Suprapubic skin (tissue), 4 donors: ENCODE measurements around the gene MYO16. TPM values are rescaled to one million over a fixed set of nuclear protein-coding genes. Genes with fewer than 3 reads are reported as not detected.

Source experiments
- DNase-seq, 2 donors: peaks; one replicate each; pipeline ENCODE4 v3.0.0-alpha.2; 2019; ENCODE audit warnings: low spot score in 2 of 2
- H3K27ac ChIP-seq: fragments of 200-600 bp; sonication (generic); one replicate; pipeline ENCODE4 v1.5.1; 2019
- H3K27me3 ChIP-seq: fragments of 200-600 bp; sonication (generic); one replicate; pipeline ENCODE4 v1.5.1; 2019
- H3K36me3 ChIP-seq: fragments of 200-600 bp; sonication (generic); one replicate; pipeline ENCODE4 v1.5.1; 2019
- H3K4me1 ChIP-seq: fragments of 200-600 bp; sonication (generic); one replicate; pipeline ENCODE4 v1.5.1; 2019
- H3K4me3 ChIP-seq: fragments of 200-600 bp; sonication (generic); one replicate; pipeline ENCODE4 v1.5.1; 2019; ENCODE audit warnings: mild to moderate bottlenecking
- H3K9me3 ChIP-seq: fragments of 200-600 bp; sonication (generic); one replicate; pipeline ENCODE4 v1.5.1; 2019
- CTCF ChIP-seq, 2 donors: fragments of 200-600 bp in 1 of 2; fragments of 450-650 bp in 1 of 2; sonication (generic) in 1 of 2; IDR thresholded peaks; one replicate each; pipeline ENCODE4 v1.5.1; 2016 to 2019; ENCODE audit warnings: antibody characterized with exemption in 2 of 2, mild to moderate bottlenecking in 1 of 2, moderate library complexity in 1 of 2
- EP300 ChIP-seq: sonication (generic); formaldehyde crosslinking; IDR thresholded peaks from one replicate; pipeline ENCODE4 v1.6.1; 2017; ENCODE audit warnings: antibody characterized with exemption
- POLR2A ChIP-seq, 2 donors: fragments of 450-650 bp; IDR thresholded peaks; one replicate each; pipeline ENCODE4 v1.6.1; 2017; ENCODE audit warnings: antibody characterized with exemption in 2 of 2, mild to moderate bottlenecking in 2 of 2, moderate library complexity in 2 of 2
- POLR2AphosphoS5 ChIP-seq, 3 donors: sonication (generic); formaldehyde crosslinking; IDR thresholded peaks; one replicate each; pipeline ENCODE4 v1.6.1; 2017; ENCODE audit warnings: antibody characterized with exemption in 3 of 3
- WGBS: methylation state at CpG from one replicate; pipeline ENCODE4 v1.1.5; 2018; 5-methylcytosine and 5-hydroxymethylcytosine counted together
- total RNA-seq, 4 donors: library from RNA; depleted of rRNA; stranded (reverse); fragments of >200 nt; gene quantifications; one replicate each; pipeline ENCODE4 v1.1.0, GENCODE V29; 2016

The MYO16 gene
- total RNA-seq, 4 donors from 2014 or later, result 0.08 to 0.98 (median 0.25) TPM

- no peak overlapping the region for H3K4me3 ChIP-seq
- H3K27me3 ChIP-seq, result no peaks in the 10 kb centered on the region
- 88% methylated on average over 2 of the region's 2 CpGs for WGBS
- H3K36me3 ChIP-seq, result no peaks in the 10 kb centered on the region
- no peak for DNase-seq
- H3K9me3 ChIP-seq, result no peaks in the 10 kb centered on the region
- TF ChIP-seq EP300 (no peak), CTCF (IDR thresholded peaks at IDR 0.05) (no peak), POLR2A (IDR thresholded peaks at IDR 0.05) (no peak), POLR2AphosphoS5 (IDR thresholded peaks at IDR 0.05) (no peak)
- no peaks in the 10 kb centered on the region for H3K4me1 ChIP-seq
- H3K27ac ChIP-seq, result no peak overlapping the region
Measured at GRCh38 chr13:109209526-109209925, 580.1 kb downstream of the MYO16 start.

GRCh38 chr13:109211616-109212015 lies 582.2 kb downstream of the MYO16 start:
- TF ChIP-seq CTCF (IDR thresholded peaks at IDR 0.05) (no peak), POLR2A (IDR thresholded peaks at IDR 0.05) (no peak), POLR2AphosphoS5 (IDR thresholded peaks at IDR 0.05) (no peak), EP300 (no peak)
- Histone ChIP-seq H3K9me3 (no peaks in the 10 kb centered on the region), H3K4me3 (no peak overlapping the region), H3K27ac (no peak overlapping the region), H3K36me3 (no peaks in the 10 kb centered on the region), H3K27me3 (no peaks in the 10 kb centered on the region), H3K4me1 (no peaks in the 10 kb centered on the region)
- DNase-seq, result no peak
- 35% methylated on average over 2 of the region's 2 CpGs for WGBS

- Histone ChIP-seq H3K27me3 (no peaks in the 10 kb centered on the region), H3K9me3 (no peaks in the 10 kb centered on the region), H3K4me1 (no peaks in the 10 kb centered on the region), H3K27ac (no peak overlapping the region), H3K36me3 (no peaks in the 10 kb centered on the region), H3K4me3 (no peak overlapping the region)
- 85% methylated on average over 4 of the region's 4 CpGs for WGBS
- DNase-seq, result no peak
- TF ChIP-seq EP300 (no peak), POLR2AphosphoS5 (IDR thresholded peaks at IDR 0.05) (no peak), CTCF (IDR thresholded peaks at IDR 0.05) (no peak), POLR2A (IDR thresholded peaks at IDR 0.05) (no peak)
Measured at GRCh38 chr13:109212650-109213049, 583.2 kb downstream of the MYO16 start.

GRCh38 chr13:109213714-109214113 lies 584.3 kb downstream of the MYO16 start:
- WGBS, result no CpG with 5 or more reads among the region's 5 CpGs
- Histone ChIP-seq H3K4me3 (no peak overlapping the region), H3K9me3 (no peaks in the 10 kb centered on the region), H3K27ac (no peak overlapping the region), H3K4me1 (no peaks in the 10 kb centered on the region), H3K36me3 (no peaks in the 10 kb centered on the region), H3K27me3 (no peaks in the 10 kb centered on the region)
- no peak for TF ChIP-seq EP300
- TF ChIP-seq CTCF (IDR thresholded peaks at IDR 0.05), result no peak
- DNase-seq, result no peak

GRCh38 chr13:109214393-109214792 lies 585.0 kb downstream of the MYO16 start:
- WGBS, result 91% methylated on average over 2 of the region's 2 CpGs
- no peaks in the 10 kb centered on the region for H3K27me3 ChIP-seq
- H3K27ac ChIP-seq, result no peak overlapping the region
- H3K9me3 ChIP-seq, result no peaks in the 10 kb centered on the region
- H3K36me3 ChIP-seq, result no peaks in the 10 kb centered on the region
- no peak for TF ChIP-seq POLR2AphosphoS5 (IDR thresholded peaks at IDR 0.05)
- no peak for TF ChIP-seq POLR2A (IDR thresholded peaks at IDR 0.05)
- TF ChIP-seq EP300, result no peak
- no peak for TF ChIP-seq CTCF (IDR thresholded peaks at IDR 0.05)
- H3K4me1 ChIP-seq, result no peaks in the 10 kb centered on the region
- no peak for DNase-seq
- no peak overlapping the region for H3K4me3 ChIP-seq
